Right lobe of liver (tissue), 6 donors: ENCODE data around the gene SNRNP40. TPM values are rescaled to one million over a fixed set of nuclear protein-coding genes. Genes with fewer than 3 reads are reported as not detected.

Experiments used
- ATAC-seq, 4 donors: fragments of 200-7000 bp; cut with Tn5 transposase; one replicate each; pipeline ENCODE4 v1.9.1; 2020; ENCODE audit warnings: mild to moderate bottlenecking in 4 of 4, moderate library complexity in 4 of 4
- DNase-seq, 3 donors: peaks; one replicate each; pipeline ENCODE4 v3.0.0-alpha.2; 2020
- H3K27ac ChIP-seq, 3 donors: fragments of 200-600 bp; one replicate each; pipeline ENCODE4 v1.8.0; 2022
- H3K27me3 ChIP-seq, 2 donors: fragments of 200-600 bp; one replicate each; pipeline ENCODE4 v1.8.0; 2022
- H3K36me3 ChIP-seq, 4 donors: fragments of 200-600 bp; sonication (generic) in 1 of 4; one replicate each; pipeline versions ENCODE4 v1.5.1 to v1.8.0; 2017 to 2022; ENCODE audit warnings: control low read depth in 1 of 4
- H3K4me1 ChIP-seq, 4 donors: fragments of 200-600 bp; sonication (generic) in 1 of 4; one replicate each; pipeline versions ENCODE4 v1.5.1 to v1.8.0; 2017 to 2022; ENCODE audit warnings: control low read depth in 1 of 4
- H3K4me3 ChIP-seq, 3 donors: fragments of 200-600 bp; one replicate each; pipeline ENCODE4 v1.8.0; 2022
- H3K9me3 ChIP-seq, 4 donors: fragments of 200-600 bp; sonication (generic) in 1 of 4; one replicate each; pipeline versions ENCODE4 v1.5.1 to v1.8.0; 2017 to 2022; ENCODE audit warnings: control low read depth in 1 of 4
- POLR2A ChIP-seq: fragments of 450-650 bp; IDR thresholded peaks from one replicate; pipeline ENCODE4 v1.6.1; 2017; ENCODE audit warnings: antibody characterized with exemption, mild to moderate bottlenecking
- WGBS: methylation state at CpG from one replicate; pipeline ENCODE4 v1.1.6; 2018; ENCODE audit warnings: low coverage, low lambda C conversion rate; ENCODE audit not compliant: insufficient coverage; ENCODE audit errors: missing lambda C conversion rate; 5-methylcytosine and 5-hydroxymethylcytosine counted together
- intact Hi-C, 2 donors: fragments of 100-400 bp; cut with DNase I; formaldehyde crosslinking; loops; one replicate each; pipeline versions ENCODE4 v1.11.2 to v1.14.1; 2022
- total RNA-seq, 6 experiments: library from RNA; depleted of rRNA in 2 of 6; stranded (reverse); fragments of >200 nt in 2 of 6; fragmentation: NEBNext Ultra II Directional in 3 of 6; extraction: Animal tissue kit (Norgen Biotek cat#: 25700) in 3 of 6; gene quantifications; one replicate each; pipeline versions ENCODE4 v1.1.0 to v1.2.4, GENCODE V29; 2016 to 2023
- TF ChIP-seq, protein P1 (sequence below), 4 donors: fragments of 200-600 bp in 3 of 4; fragments of 450-650 bp in 1 of 4; IDR thresholded peaks; one replicate each; pipeline versions ENCODE4 v1.5.1 to v1.8.0; 2016 to 2022; ENCODE audit warnings: antibody characterized with exemption in 4 of 4, mild to moderate bottlenecking in 2 of 4
- donor health status: DM: no; HTN: yes; CAD: no.
- donor health status: DM: no; HTN: no; CAD: no.
- donor health status: DM: no; HTN: no; CAD: no.
- donor health status: DM: no; HTN: yes; CAD: no.
- donor health status: DM: no; HTN: yes; CAD: no.

SNRNP40 gene
- total RNA-seq, 6 experiments from 2014 or later: 12.2 to 18.9 (median 14.9) TPM

DNA sequence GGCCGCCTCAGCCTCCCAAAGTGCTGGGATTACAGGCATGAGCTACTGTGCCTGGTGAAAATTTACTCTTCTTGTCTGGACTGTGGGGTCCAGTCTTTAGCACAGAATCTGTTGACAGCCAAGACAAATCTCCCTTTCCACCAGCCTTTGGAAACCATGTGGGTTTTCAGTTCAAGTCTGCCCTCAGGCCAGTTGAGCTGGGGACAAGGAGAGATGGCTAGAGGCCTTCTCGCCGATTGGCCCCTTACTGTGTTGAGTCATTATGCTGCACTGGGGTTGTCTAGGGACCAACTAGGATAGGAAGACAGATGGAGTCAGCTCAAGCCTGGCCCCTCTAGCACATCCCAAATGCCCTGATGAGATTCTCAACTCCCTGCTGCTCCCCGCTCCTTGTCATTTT is 48.3 kb downstream of the SNRNP40 start:
- H3K27me3 ChIP-seq: no peaks in the 10 kb centered on the region
- H3K4me1 ChIP-seq: no peaks in the 10 kb centered on the region
- H3K9me3 ChIP-seq: no peaks in the 10 kb centered on the region
- no peaks in the 10 kb centered on the region for H3K36me3 ChIP-seq
- H3K4me3 ChIP-seq: no peak overlapping the region
- no peak for ATAC-seq
- TF ChIP-seq POLR2A: no peak
- TF ChIP-seq, protein P1, sequence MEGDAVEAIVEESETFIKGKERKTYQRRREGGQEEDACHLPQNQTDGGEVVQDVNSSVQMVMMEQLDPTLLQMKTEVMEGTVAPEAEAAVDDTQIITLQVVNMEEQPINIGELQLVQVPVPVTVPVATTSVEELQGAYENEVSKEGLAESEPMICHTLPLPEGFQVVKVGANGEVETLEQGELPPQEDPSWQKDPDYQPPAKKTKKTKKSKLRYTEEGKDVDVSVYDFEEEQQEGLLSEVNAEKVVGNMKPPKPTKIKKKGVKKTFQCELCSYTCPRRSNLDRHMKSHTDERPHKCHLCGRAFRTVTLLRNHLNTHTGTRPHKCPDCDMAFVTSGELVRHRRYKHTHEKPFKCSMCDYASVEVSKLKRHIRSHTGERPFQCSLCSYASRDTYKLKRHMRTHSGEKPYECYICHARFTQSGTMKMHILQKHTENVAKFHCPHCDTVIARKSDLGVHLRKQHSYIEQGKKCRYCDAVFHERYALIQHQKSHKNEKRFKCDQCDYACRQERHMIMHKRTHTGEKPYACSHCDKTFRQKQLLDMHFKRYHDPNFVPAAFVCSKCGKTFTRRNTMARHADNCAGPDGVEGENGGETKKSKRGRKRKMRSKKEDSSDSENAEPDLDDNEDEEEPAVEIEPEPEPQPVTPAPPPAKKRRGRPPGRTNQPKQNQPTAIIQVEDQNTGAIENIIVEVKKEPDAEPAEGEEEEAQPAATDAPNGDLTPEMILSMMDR (IDR thresholded peaks at IDR 0.05): no peak
- WGBS: 100% methylated on average over 2 of the region's 4 CpGs
- no peak overlapping the region for H3K27ac ChIP-seq
- intact Hi-C loops: no loop called here
- DNase-seq: no peak

DNA sequence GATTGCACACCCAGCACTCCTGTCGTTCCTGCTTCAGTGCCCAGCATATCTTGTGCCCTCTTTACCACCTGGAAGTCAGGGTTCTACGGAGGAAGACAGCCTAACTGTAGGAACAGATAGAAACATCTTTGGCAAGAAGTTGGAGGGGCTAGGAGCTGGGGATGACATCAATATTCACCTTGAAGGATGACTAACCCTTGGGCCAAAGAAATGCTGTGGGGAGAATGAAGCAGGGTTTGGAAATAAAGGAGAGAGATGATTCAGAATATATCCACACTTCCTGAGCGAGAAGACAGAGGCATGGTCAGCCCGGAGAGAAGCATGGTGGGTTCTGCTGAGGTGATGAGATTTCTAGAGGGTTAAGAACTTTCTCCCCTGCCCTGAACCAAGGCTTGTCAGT is 52.3 kb downstream of the SNRNP40 start:
- ATAC-seq (no peak), DNase-seq (no peak)
- intact Hi-C loops: no loop called here
- Histone ChIP-seq H3K9me3 (no peaks in the 10 kb centered on the region), H3K4me3 (no peak overlapping the region), H3K27ac (no peak overlapping the region), H3K36me3 (no peaks in the 10 kb centered on the region), H3K4me1 (no peaks in the 10 kb centered on the region), H3K27me3 (no peaks in the 10 kb centered on the region)
- TF ChIP-seq POLR2A: no peak
- TF ChIP-seq, protein P1 (IDR thresholded peaks at IDR 0.05): no peak
- 46% methylated on average over 4 of the region's 4 CpGs for WGBS

DNA sequence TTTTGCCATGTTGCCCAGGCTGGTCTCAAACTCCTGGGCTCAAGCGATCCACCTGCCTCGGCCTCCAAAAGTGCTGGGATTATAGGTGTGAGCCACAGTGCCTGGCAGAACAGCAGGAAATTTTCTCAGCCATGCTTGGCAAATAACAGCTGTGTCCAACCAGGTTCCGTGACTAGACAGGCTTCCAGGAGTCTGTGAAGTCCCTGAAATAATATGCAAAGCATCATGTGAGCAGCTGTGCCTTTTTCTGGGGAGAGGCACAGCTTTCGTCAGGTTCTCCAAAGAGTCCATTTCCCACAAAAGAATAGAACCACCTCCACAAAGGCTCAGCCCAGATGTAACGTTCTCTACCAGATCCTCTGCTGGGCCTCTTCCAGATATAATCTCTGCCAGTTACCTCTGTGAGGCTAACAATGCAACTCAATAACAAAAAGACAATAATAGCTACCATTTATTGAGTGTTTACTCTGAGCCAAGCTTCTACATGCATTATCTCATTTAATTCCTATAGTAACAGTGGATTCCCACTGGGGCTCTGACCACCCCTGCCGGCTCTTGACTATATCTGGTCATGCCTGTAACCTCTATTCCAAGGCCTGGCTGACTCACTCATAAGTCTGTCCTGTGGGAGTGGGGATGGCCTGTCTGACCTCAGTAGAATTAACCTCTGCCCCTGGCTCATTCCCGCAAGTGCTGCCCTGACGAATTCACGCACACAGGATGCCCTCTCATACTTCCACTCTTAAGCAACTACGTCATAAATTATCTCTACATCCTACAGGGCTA is 52.9 kb downstream of the SNRNP40 start:
- peaks cover 0 to 4% (median 0%) of the 10 kb centered on the region in 4 donors for H3K4me1 ChIP-seq
- no peaks in the 10 kb centered on the region for H3K27me3 ChIP-seq
- H3K4me3 ChIP-seq: no peak overlapping the region
- H3K9me3 ChIP-seq: no peaks in the 10 kb centered on the region
- TF ChIP-seq, protein P1 (IDR thresholded peaks at IDR 0.05): no peak
- TF ChIP-seq POLR2A: no peak
- H3K36me3 ChIP-seq: no peaks in the 10 kb centered on the region
- DNase-seq (no peak), ATAC-seq (no peak)
- intact Hi-C loops: no loop called here
- H3K27ac ChIP-seq: no peak overlapping the region
- whole genome bisulfite sequencing: 71% methylated on average over 9 of the region's 10 CpGs

DNA sequence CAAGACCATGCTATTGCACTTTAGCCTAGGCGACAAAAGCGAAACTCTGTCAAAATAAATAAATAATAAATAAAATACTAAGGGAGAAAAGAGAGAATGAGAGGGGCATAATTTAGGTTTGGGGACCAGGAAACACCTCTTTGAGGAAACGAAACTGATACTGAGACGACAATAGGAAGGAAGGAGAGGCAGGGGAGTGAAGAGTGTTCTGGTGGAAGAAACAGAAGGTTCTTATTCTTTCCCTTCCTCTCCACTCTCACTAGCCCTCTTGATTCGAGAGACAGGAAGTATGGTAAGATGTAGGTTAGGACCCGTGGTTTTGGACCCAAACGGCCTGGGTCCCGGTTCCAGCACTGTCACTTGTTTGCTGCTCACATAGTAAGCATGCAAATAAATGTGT is 55.3 kb downstream of the SNRNP40 start:
- ATAC-seq (no peak), DNase-seq (no peak)
- TF ChIP-seq, protein P1 (IDR thresholded peaks at IDR 0.05): no peak
- no peak for TF ChIP-seq POLR2A
- H3K27ac ChIP-seq: no peak overlapping the region
- no peaks in the 10 kb centered on the region for H3K27me3 ChIP-seq
- no peak overlapping the region for H3K4me3 ChIP-seq
- H3K4me1 ChIP-seq: peaks cover 0 to 4% (median 0%) of the 10 kb centered on the region in 4 donors
- 54% methylated on average over 6 of the region's 8 CpGs for WGBS
- H3K9me3 ChIP-seq: no peaks in the 10 kb centered on the region
- H3K36me3 ChIP-seq: no peaks in the 10 kb centered on the region
- intact Hi-C loops: no loop called here
